ENCODE measurements around the gene NDUFB6.
"Not testable (repeated sequence)": the region's sequence is repeated elsewhere in the genome, so short reads cannot be mapped to it uniquely, and the experiment has no call there.

The NDUFB6 gene

GRCh38 chr9:32572900-32573523, at the start of gene NDUFB6:
NDUFB6 (minus strand) TSS chr9:32573159; CDS start chr9:32573060, 99 bp downstream.
- peak within 1 kb of the TSS; percentile 83 for H3K27ac ChIP-seq
- no peak for TF ChIP-seq CTCF (conservative IDR thresholded peaks at IDR 0.05)

- no peak for TF ChIP-seq CTCF (conservative IDR thresholded peaks at IDR 0.05)
Measured at GRCh38 chr9:32618261-32618660, 45.3 kb upstream of the NDUFB6 start.

GRCh38 chr9:32606811-32607210, 33.9 kb upstream of the NDUFB6 start:
- no peak for TF ChIP-seq CTCF (conservative IDR thresholded peaks at IDR 0.05)
- H3K27ac ChIP-seq: no peak overlapping the region

More at GRCh38 chr9:32618261-32618660, 45.3 kb upstream of the NDUFB6 start:
- no peak overlapping the region for H3K27ac ChIP-seq

- no peak overlapping the region for H3K27ac ChIP-seq
- no peak for TF ChIP-seq CTCF (conservative IDR thresholded peaks at IDR 0.05)
Measured at GRCh38 chr9:32603914-32604852, 31.2 kb upstream of the NDUFB6 start.

GRCh38 chr9:32599021-32599420, 26.1 kb upstream of the NDUFB6 start:
- H3K27ac ChIP-seq: not testable (repeated sequence)

GRCh38 chr9:32596936-32597335, 24.0 kb upstream of the NDUFB6 start:
- H3K27ac ChIP-seq: no peak overlapping the region
- no peak for TF ChIP-seq CTCF (conservative IDR thresholded peaks at IDR 0.05)

- TF ChIP-seq CTCF (conservative IDR thresholded peaks at IDR 0.05): no peak
- H3K27ac ChIP-seq: no peak overlapping the region
Measured at GRCh38 chr9:32596096-32596865, 23.3 kb upstream of the NDUFB6 start.
